ENCODE data around the gene MEI1. TPM values are rescaled to one million over a fixed set of nuclear protein-coding genes. Genes with fewer than 3 reads are reported as not detected.
"Not testable (repeated sequence)": the region's sequence is repeated elsewhere in the genome, so short reads cannot be mapped to it uniquely, and the experiment has no call there.

Gene MEI1, protein sequence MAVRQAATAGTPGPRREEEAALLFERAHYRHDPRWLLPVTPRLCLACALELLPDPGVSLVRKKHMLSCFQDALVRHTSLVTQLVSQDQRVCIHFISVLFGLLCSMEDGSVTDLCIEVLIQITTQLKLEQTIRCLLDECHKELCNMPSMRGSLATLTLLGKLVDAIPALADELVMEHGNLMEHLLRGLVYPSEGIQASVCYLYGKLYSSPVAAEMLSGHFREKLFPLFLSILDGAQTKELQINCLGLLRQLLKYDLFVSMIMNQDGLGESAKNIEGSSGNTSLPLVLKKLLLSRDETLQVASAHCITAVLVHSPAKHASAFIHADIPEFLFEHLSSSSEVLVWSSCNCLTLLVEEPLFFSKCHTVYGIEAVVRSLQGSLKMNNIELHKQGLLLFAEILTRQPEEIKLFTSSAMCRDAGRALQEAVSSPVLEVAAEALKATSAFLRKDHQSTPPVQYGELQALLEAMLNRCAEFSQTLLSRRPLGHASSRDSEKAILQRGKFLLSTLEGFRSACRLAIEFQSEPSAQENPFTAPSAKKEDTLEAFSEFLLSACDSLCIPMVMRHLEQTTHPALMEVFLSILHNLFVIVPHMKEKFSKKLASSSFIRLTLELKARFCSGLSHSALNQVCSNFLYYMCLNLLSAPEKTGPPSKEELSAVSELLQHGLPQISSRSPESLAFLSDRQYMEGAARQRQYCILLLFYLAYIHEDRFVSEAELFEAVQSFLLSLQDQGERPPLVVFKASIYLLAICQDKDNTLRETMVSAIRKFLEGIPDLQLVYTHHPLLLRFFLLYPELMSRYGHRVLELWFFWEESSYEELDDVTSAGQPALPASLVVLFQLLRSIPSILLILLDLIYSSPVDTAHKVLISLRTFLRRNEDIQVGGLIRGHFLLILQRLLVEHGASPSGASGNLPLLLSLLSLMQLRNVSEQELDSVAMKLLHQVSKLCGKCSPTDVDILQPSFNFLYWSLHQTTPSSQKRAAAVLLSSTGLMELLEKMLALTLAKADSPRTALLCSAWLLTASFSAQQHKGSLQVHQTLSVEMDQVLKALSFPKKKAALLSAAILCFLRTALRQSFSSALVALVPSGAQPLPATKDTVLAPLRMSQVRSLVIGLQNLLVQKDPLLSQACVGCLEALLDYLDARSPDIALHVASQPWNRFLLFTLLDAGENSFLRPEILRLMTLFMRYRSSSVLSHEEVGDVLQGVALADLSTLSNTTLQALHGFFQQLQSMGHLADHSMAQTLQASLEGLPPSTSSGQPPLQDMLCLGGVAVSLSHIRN
- not detected in 2 replicates for total RNA-seq (2014; rRNA removed; shearing (Covaris generic))

DNA sequence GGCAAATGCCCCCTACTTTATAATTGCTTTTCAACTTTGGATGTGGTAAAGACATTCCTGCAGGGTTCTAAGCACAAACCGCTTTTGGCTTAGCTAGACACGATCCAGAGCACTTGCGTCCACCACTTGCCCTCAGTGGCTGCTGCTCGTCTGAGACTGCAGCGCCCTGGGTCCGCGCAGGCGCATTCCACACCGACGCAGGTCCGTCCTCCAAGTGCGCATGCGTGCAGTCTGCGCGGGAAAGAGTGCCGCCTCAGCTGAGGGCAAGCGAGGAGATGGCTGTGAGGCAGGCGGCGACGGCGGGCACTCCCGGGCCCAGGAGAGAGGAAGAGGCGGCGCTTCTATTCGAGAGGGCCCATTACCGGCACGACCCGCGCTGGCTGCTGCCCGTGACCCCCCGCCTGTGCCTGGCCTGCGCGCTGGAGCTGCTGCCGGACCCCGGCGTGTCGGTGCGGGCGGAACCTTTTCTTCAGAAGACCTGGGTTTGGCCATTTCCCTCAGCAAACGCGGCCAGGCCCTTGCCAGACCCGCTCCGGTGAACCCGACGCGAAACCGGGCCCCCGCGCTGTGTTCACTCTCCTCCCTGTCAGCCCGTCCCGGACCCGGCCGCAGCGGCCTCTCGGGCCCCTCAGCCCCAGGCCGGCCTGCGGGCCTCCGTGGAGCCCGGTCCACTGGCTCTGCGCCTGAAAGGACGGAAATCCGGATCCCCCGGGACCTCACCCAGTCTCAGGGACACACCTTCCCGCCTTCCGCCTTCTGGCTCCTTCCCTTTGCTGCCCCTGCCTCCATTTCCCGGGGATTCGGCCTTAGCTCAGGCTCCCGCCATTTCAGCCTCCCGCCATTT is at the start of gene MEI1:
TSS of gene MEI1 (plus strand) at position 240 of the 844 bp plus-strand sequence. CDS start at position 276, 36 bp downstream.
- no peak for DNase-seq (ENCODE audit: low spot score)

DNA sequence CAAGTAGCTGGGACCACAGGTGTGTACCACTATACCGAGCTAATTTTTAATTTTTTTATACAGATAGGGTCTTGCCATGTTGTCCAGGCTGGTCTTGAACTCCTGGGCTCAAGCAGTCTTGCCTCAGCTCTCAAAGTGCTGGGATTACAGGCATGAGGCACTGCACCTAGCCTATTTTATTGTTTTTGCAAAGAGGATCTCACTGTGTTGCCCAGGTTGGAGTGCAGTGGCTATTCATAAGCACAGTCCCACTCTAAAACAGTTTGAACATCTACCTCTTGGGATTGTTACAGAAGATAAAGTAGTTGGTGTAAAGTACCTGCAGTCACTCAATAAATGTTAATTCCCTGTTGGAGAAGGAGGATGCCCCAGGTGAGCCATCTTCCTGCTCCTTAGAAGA is 49.1 kb upstream of the MEI1 start:
- DNase-seq (ENCODE audit: low spot score), result no peak

DNA sequence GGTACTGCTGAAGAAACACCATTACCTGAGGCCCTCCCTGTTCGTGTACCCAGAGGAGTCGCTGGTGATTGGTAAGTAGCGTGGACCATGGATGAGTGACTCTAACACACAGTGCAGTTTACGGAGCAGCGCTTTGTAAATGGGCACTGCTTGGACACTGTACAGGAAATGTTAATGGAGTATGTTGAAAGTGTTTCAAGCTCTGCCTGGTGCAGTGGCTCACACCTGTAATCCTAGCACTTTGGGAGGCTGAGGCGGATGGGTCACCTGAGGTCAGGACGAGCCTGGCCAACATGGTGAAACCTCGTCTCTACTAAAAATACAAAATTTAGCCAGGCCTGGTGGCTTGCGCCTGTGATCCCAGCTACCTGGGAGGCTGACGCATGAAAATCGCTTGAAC is 48.5 kb upstream of the MEI1 start:
- no peak for DNase-seq (ENCODE audit: low spot score)

DNA sequence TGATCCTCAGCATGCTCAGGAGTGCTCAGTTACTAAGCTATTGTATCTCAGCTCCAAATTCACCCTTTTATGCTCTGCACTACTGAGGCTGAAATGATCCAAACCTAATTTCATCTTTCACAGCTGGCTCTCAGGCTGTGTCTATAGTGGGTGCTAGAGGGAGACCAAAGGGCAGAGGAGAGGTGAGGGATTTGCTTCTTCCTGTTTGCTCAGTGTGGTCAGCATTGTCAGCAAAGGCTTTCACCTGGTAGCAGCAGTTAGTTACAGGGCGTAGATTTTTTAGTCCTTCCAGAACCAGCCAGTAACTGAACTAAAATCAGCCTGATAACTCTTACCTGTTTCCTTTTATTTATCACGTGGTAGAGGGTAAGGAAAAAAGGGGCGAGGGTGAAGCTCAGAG is 45.0 kb upstream of the MEI1 start:
- DNase-seq (ENCODE audit: low spot score), result no peak

DNA sequence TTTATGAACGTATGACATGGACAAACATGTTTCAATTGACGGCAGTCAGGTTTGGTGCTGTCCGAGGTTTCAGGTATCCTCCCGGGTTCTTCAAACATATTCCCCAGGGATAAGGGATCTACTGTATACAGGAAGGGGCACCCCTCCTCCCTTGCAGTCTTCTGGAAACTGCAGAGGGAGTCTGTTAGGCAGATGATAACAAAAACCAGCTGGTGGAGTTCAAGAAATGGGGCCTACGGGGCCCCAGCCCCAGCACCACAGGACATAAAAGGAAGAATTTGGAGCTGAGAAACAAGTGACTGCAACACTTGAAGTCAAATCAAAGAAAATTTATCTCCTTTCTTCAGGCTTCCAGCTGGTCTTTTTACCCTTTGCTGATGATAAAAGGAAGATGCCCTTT is 42.7 kb upstream of the MEI1 start:
- DNase-seq (ENCODE audit: low spot score), result no peak

DNA sequence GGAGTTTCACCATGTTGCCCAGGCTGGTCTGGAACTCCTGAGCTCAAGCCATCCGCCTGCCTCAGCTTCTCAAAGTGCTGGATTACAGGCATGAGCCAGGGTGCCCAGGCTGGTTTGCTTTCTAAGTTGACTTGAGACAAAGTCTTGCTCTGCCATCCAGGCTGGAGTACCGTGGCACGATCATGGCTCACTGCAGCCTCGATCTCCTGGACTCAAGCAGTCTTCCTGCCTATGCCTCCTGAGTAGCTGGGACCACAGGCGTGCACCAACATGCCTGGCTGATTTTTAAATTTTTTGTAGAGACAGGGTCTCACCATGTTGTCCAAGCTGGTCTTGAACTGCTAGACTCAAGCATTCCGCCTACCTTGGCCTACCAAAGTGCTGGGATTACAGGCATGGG is 41.6 kb upstream of the MEI1 start:
- DNase-seq (ENCODE audit: low spot score), result no peak

DNA sequence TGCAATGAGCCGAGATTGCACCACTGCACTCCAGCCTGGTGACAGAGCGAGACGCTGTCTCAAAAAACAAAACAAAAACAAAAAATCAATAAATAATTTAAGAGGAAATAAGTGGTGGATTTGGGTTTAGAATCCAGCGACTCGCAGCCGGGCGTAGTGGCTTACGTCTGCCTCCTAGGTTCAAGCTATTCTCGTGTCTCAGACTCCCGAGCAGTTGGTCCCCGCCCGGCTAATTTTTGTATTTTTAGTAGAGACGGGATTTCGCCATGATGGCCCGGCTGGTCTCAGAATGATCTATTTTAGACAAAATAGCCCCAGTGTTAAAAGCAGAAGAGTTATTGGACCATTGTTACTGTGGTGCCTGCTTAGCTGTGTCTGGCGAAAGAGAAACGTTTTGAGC is 40.4 kb upstream of the MEI1 start:
- no peak for DNase-seq (ENCODE audit: low spot score)

DNA sequence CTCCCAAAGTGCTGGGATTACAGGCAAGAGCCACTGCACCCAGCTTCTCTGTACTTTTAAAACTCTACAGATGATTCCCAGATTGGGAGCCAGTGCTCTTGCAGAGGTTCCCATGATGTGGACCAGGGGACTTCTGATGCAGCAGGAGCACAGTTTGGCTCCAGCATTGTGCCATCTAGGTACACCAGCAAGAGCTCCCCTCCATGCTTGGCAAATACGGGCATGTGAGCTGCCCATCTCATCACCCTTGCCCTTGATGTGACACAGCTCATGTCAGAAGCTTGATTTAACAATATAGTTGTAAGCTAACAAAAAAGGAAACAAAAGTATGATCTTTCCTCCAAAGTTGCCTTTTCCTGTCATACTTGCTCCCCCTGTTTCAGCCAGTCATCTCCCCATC is 39.4 kb upstream of the MEI1 start:
- no peak for DNase-seq (ENCODE audit: low spot score)

DNA sequence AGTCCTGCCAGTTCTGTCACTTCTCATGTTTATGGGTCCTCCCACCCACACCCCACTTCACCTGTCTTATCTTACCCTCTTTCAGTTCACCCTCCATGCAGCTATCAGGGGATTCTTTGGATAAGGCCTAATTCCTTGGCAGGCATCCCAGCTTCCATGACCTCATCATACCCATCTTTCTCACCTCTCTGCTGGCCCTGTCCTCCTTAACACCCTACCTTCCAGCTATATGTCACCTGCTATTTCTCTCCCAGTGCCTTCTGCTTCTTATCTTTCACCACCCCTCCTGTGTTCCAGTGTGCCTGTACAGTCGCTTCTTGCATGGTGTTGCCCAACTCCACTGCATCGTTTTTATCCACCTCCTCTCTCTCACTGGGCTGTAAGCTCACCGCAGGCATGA is 38.9 kb upstream of the MEI1 start:
- DNase-seq (ENCODE audit: low spot score), result no peak

DNA sequence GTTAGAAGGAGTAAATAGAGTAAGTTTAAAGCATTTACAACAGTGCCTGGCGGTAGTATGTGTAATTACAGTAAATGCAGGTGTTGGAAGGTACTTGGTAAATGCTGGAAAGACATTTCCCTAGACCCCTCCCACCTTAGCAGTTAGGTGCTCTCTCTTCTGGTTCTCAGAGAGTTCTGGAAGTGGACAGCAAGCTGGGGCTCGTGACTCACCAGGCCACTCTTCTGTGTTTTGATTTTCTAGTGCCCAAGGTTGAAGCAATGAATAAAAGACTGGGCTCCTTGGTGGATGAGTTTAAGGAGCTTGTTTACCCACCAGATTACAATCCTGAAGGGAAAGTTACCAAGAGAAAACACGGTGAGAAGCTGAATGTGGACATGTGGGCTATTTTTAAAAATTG is 38.2 kb upstream of the MEI1 start:
- no peak for DNase-seq (ENCODE audit: low spot score)

DNA sequence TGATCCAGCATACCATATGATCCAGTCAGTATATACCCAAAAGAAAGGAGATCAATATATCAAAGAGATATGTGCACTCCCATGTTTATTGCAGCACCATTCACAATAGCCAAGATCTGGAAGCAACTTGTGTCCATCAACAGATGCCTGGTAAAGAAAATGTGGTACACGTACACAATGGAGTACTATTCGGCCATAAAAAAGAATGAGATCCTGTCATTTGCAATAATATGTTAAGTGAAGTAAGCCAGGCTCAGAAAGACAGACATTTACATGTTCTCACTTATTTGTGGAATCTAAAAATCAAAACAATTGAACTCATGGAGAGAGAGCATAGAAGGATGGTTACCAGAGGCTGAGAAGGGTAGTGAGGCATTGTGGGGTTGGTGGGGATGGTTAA is 37.6 kb upstream of the MEI1 start:
- DNase-seq (ENCODE audit: low spot score), result no peak

DNA sequence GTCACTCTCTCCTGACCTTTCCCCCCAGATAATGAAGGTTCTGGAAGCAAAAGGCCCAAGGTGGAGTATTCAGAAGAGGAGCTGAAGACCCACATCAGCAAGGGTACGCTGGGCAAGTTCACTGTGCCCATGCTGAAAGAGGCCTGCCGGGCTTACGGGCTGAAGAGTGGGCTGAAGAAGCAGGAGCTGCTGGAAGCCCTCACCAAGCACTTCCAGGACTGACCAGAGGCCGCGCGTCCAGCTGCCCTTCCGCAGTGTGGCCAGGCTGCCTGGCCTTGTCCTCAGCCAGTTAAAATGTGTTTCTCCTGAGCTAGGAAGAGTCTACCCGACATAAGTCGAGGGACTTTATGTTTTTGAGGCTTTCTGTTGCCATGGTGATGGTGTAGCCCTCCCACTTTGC is 35.7 kb upstream of the MEI1 start:
- not testable (repeated sequence) for DNase-seq (ENCODE audit: low spot score)

DNA sequence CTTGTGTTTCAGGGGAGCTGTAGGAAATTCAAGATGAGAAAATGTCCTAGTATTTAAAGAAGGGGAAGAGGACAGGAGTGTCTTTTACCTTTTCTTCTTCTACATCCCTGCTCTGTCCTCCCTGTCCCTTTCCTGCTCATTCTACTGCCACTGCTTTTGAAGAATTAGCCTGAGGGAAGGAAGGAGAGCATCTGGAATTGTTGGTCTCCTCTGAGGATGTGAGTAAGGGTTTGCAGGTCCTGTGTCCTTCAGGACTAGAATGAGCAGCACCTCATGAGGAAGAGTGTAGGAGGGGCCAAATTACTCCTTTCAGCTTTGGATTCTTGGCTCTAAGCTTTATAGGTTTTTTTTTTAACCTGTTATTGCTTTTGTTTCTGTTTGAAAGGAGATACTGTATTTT is 34.8 kb upstream of the MEI1 start:
- DNase-seq (ENCODE audit: low spot score), result no peak

DNA sequence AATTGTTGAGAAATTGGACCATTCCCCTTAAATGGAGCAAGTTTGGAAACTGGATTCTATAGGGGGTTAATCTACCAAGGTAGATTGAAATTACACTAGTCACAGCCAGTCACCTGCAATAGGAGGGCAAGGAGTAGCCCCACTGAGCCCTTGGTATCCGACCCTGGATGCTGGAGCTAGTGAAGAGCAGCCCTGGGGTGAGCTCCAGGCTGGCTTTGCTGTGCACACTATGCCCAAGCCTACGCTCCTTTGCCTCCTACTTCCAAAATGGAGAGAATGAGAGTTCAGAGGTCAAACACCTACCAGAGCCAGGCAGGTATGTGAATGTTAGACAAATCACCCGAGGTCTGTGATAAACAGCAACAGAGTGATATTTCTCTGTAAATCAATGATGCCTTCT is 34.4 kb upstream of the MEI1 start:
- no peak for DNase-seq (ENCODE audit: low spot score)

DNA sequence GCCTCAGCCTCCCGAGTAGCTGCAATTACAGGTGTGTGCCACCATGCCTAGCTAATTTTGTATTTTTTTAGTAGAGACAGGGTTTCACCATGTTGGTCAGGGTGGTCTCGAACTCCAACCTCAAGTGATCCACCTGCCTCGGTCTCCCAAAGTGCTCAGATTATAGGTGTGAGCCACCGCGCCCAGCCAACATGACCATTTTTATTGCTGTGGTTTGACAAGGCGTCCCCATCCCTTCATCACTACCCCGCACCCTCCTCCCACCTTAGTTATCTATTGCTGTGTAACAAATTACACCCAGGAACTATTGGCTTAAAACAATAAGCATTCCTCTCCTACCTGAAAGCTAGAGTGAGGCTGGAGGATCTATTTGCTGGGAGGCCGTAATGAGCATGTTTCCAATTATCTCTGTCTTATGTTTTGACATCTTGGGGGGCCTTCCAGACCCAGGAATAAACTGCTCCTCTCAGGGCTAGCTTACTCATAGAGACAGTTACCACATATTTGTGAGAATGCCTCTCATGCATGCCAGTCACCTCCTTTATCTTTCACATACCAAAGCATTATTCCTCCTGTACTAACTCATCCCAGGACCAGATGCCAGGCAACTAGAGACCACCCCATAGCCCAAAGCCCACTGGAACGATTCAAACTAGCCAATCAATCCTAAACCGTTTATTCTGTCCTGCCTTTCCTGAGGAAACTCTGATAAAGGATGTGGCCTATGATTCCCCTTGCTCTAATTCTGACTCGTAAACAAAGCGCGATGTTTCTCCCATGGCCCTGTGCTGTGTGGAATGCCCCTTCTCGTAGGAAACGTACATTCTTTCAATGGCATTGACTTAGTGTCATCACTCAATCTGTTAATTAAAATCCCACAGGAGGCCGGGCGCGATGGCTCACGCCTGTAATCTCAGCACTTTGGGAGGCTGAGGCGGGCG is 30.1 kb upstream of the MEI1 start:
- peak; percentile 63 for DNase-seq (ENCODE audit: low spot score)

DNA sequence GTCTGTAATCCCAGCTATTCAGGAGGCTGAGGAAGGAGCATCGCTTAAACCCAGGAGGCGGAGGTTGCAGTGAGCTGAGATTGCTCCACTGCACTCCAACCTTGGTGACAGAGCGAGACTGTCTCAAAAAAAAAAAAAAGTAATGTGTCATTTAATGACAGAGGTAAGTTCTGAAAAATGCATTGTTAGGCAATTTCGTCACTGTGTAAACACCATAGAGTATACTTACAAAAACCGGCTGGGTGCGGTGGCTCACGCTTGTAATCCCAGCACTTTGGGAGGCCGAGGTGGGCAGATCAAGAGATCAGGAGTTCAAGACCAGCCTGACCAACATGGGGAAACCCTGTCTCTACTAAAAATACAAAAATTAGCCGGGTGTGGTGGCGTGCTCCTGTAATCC is 27.2 kb upstream of the MEI1 start:
- peak; percentile 88 for DNase-seq (ENCODE audit: low spot score)

DNA sequence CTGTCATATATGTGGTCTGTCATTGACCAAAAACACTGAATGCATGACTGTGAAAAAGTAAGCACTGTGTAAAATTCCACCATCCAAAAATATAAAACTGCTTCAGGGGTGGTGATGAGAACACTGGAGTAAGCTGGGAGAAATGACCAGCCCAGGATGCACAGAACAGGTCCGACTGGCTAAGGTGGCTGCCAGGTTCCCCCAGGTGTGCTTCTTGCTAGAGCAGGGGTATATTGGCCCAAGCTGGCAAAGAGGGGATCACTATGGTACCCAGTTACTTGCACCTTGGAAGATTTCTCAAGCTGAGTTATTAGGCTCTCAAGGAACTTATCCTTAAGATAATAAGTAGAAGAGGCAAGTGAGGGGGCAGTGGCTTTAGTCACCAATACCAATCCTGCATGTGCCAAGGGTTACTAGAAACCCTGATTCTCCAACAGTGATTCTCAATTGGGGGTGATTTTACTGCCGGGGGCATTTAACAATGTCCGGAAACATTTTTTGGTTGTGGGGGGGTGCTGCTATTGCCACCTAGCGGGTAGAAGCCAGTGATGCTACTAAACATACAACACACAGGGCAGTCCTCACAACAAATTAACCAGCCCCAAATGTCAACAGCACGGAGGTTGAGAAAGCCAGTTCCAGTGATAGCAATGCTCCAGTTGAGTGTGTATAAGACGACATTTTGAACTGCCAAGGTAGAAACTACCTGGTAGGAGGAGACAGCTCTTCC is 26.4 kb upstream of the MEI1 start:
- peak; percentile 44 for DNase-seq (ENCODE audit: low spot score)

DNA sequence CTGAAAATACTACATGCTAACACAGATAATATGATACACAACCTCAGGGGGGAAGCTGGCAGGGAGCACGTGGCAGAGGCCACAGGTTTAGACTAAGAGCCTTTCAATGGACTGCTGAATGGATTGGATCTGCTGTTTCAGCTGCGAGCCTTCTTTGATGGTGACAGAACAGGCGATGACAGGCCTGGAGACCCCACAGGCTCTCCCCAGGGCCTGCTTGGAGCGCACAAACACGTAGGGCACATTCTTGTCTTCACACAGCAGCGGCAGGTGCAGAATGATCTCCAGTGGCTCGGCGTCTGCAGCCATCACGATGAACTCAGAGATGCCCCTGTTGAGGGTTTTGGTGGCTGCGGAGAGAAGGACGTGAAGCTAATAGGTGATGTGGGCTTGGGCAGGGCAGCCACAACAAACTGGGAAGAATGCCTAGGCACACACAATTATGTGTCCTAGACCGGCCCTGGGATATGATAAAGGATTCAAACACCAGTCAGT is 24.4 kb upstream of the MEI1 start:
- DNase-seq (ENCODE audit: low spot score), result no peak

DNA sequence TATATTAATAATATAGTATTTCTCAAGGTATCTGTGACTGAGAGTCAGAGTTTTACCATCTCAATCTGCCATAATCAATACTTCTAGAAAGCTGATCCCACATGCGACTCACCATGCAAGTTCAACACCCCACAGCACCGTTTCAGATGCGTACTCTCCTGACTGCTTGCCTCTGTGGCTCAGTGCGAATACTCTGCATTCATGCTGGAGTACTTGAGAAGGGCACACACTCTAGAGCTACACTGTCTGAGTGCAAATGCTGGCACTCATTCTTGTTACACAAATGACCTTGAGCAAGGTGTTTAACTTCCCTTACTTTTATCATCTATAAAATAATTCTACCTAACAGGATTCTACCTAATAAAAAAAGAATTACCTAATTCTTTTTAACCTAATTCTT is 23.2 kb upstream of the MEI1 start:
- DNase-seq (ENCODE audit: low spot score), result no peak

Measured in H4 (cell line).